ENCODE results near the gene MFRP.

Gene MFRP

GRCh38 chr11:119355091-119355843 is 8.8 kb upstream of the MFRP start:
- no peak for DNase-seq

- DNase-seq = no peak
Observed at GRCh38 chr11:119352857-119353260, 6.4 kb upstream of the MFRP start.

- no peak for DNase-seq
Observed at GRCh38 chr11:119351232-119351631, 4.7 kb upstream of the MFRP start.

GRCh38 chr11:119350302-119350701 is 3.8 kb upstream of the MFRP start:
- DNase-seq = no peak

DNA sequence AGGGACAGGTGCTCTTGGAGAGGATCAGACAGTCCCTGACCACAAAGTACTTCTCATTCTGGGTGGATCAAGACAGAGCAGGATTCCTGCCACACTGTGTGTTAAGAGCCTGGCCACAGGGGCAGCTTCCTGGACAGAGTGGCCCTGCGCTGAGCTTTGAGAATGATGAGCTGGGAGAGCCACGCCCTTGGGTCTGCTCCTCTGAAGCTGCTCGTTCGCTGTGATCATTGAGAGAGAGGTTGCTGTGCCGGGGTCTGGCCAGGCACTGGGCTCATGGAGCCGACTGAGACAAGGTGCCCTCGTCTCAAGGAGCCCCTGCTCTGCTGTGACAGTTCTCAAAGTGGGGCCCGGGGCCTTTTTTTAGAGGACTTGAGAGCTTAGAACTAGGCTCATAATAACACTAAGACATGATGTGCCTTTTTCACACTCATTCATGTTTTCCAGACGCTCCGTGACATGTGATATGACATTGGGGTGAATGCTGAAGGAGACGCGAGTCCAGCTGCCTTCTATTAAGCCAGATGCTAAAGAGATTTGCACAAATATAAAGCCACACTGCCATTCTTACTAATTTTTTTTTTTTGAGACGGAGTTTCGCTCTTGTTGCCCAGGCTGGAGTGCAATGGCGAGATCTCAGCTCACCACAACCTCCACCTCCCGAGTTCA is 1.6 kb upstream of the MFRP start:
- no peak for DNase-seq

- DNase-seq = no peak
Observed at GRCh38 chr11:119347242-119347641, 737 bp upstream of the MFRP start.

DNA sequence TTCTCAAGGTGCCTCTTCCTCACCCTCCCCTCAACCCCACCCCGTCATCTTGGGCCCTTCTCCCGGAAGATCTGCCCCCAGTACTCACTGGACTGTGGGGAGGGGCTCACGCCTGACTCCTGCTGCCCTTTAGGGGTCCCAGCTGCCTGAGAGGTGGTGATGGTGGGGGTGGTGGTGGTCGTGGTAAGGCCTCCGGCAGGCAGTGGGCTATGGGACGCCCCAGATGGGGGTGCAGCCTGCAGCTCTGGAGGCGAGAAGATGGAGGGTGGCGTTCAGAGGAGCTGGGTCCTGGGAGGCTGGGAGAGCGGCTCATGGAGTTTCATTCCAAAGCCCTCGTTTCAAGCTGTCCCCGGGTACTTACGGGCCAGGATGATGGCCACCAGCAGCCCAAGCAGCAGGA is 820 bp downstream of the MFRP start:
- no peak for DNase-seq

GRCh38 chr11:119344291-119345010 is 2.1 kb downstream of the MFRP start:
- no peak for DNase-seq

DNA sequence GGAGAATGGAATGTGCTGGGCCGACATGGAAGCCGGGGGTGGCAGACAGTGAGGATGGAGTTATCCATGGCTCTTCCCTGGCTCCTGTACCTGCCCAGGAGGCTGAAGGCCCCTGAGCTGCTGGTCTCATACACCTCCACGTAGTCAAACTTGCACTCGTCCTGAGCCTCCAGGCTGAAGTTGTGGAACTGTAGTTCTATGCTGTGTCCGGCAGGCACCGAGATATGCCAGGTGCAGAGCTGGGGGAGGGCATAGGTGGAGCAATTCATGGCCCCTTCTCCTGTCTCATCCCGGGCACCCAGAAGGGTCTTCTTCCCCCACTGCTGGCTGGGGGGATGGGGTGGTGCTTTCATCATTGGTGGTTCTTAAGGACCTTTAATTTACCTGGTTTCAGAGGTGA is 2.8 kb downstream of the MFRP start:
- no peak for DNase-seq

DNA sequence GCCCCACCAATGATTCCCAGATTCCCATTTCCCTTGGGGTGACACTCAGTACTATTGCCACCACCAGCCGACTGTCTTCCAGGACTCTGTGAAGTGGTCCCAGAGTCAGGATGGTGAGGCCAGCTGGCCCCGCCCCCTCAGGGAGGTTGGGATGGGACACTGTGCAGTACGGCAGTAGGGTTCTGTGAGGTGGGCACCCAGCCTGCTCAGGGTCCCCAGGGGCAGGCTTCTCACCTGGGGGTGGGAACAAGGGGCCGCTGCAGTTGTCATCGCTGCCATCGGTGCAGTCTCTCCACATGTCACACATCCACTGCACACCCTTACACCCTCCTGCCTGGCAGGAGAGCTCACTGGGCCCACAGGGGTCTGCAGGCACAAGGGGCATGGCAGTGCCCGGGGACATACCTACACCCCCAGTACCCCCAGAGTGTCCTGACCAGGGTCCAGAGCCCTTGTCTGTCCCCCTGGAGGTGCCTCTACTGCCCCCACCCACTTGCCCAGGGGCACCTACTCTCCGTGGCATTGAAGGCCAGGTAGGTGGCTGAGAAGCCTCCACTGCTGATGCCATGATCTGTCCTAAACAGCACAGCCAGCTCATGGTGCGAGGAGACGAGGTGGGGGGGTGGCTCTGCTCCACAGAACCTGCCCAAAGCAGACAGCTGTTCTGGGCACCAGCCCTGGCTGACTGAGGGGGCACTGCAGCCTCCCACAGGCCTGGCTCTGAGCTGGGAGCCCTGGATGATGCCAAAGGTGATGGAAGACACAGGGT is 4.0 kb downstream of the MFRP start:
- no peak for DNase-seq

- DNase-seq = no peak
Observed at GRCh38 chr11:119342023-119342300, 4.5 kb downstream of the MFRP start.

DNA sequence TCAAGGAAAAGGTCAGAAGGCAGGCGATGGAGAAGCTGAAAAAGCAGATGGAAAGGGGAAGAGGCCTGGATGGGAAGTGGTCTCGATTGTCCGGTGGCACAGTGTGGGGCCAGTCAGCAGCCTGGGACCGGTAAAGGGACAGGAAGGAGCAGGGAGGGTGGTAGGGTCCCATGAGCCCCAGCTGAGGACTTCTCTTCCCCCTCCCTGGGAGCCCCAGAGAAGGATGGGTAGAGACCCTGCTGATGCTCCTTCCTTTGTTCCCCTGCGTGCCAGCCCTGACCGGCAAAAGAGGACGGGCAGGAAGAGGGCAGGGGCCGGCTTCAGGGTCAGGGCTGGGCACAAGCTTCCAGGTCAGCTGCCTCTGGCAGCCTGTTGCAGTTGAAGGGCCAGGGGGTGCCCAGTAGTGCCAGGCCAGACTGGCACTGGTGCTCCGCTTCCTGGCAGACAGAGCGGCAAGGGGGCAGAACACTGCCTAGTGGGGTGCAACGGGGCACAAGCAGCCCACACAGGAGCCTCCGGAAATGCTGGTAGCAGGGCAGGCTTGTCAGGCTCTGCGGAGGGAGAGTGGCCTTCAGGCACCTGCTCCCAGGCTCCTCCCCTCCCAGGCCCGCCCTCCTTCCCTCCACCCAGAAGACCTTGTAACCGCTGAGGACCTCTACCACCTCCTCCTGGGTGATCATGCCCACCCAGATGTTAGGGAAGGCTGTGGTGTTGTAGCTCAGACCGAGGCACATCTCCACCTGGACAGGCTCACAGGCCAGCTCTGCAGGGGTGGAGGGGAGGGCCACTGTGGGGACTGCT is 5.1 kb downstream of the MFRP start:
- no peak for DNase-seq

GRCh38 chr11:119340335-119341221 is 5.9 kb downstream of the MFRP start, which contains the start of gene C1QTNF5:
Gene C1QTNF5, minus strand, starts transcription at chr11:119340883. Its CDS starts 486 bp downstream, at chr11:119340397.
- no peak for DNase-seq

- DNase-seq = no peak
Observed at GRCh38 chr11:119339589-119340334, 6.7 kb downstream of the MFRP start.

GRCh38 chr11:119338965-119339588 is 7.4 kb downstream of the MFRP start:
- DNase-seq = no peak

DNA sequence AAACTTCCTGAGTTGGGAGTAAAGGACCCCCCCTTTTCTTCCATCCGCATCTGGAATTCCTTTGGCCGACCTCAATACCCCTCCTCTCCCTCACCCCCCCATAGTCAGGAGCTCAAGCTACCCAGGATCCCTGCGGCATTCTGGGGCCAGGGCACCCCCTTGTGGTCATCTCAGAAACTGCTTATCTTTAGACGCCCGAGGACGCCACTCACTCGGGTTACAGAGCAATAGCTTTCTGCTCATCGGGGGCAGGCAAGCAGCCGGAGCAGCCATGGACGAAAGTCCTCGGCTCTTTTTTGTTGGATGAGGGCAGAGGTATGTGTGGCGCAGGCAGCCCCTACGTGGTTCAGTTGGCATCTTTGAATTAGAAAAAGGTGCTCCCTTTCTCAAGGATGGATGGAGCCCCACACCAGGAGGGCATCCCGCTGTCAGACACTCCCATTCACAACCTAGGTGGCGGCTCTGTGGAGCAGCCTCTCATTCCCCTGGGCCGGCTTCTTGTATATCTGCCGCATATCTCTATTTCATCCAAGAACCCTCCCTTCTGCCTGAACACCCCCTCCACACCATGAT is 8.1 kb downstream of the MFRP start:
- DNase-seq = peak; percentile 84

DNA sequence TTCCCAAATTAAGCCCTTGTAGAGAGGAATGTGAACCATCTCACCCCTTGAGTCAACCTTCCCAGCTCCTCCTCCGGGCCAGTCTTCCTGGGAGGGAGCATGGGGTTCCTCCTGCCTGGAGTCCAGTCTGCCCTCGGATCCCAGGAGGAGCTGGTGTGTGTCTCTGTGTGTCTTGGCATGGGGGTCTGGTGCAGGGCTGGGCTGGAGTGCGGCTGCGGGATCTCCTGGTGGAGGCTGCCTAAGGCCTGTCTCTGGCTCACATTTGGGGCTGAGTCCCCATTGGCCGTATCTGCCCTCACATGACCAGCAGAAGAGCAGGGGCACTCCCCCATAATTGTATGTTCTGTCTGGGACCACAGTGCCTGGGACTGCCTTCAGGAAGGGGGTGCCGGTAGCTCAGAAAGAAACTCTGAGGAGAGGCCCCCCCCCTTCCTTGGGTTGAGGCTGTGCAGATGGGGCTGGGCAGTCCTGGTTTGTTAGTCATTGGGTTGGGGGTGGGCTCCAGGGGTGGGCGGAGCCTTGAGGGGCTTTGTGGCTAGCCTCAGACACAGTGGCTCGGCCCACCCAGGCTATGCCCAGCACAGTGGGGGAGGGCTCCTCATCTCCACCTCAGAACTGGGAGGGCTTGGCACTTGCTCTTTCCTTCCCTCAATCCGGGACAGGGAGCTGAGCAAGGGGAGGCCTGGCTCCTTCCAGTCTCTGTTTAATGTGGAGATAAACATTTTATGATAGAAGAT is 8.8 kb downstream of the MFRP start:
- DNase-seq = no peak

DNA sequence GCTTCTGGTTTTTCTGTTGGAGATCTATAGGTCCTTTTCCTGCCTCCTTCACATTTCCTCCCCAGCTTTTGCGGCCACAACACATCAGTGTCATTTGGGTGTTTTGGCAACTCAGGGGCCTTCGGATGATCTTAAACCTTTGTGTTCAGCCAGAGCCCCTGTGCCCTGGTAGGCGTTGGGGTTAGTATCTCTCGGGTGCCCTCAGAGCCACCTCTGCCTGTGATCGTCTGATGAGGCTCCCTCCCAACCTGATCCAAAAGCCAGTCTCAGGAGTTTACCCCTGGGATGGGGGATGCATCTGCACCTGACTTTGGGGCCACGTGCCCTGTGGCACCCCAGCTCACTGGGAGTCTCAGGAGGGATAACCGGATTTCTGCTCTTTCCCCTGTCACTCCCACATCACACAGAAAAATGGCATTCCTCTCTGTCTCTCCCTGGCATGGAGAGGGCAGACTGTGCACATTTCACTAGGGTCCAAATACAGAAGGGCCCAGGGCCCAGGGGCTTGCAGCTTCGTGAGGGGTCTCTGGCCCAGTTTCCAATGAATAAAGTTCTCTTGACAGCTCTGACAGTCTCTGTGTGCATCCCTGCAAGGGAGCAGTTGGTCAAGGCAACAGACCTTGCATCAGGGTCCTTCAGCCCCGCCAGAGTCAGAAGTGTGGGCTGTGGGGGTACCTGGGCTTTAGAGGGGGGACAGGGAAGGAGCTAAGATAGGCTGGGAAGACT is 9.6 kb downstream of the MFRP start:
- DNase-seq = no peak
